Activated T-helper 9 cell treated with anti-CD3 and anti-CD28 coated beads, Interleukin-2, amount 50 U/mL, for 16 hours (primary cell): ENCODE measurements around the gene KRT86.
A peak's percentile ranks its signal among the peaks of the same experiment; 100 is the strongest.
"Not testable (repeated sequence)": the region's sequence is repeated elsewhere in the genome, so short reads cannot be mapped to it uniquely, and the experiment has no call there.

ENCODE experiments used
- DNase-seq: peaks from one replicate; pipeline ENCODE4 v3.0.0-alpha.2; 2020; ENCODE audit warnings: low read depth

Gene KRT86

GRCh38 chr12:52267699-52268098 lies 6.7 kb upstream of the KRT86 start:
- no peak for DNase-seq

- DNase-seq = no peak
Measured at GRCh38 chr12:52268212-52268611, 6.2 kb upstream of the KRT86 start.

GRCh38 chr12:52270541-52271070 lies 3.8 kb upstream of the KRT86 start:
- no peak for DNase-seq

GRCh38 chr12:52271158-52271557 lies 3.3 kb upstream of the KRT86 start:
- no peak for DNase-seq

GRCh38 chr12:52275686-52276085 lies 1.2 kb downstream of the KRT86 start:
- no peak for DNase-seq

GRCh38 chr12:52277486-52278245 lies 3.2 kb downstream of the KRT86 start:
- DNase-seq = no peak

GRCh38 chr12:52278575-52279421 lies 4.4 kb downstream of the KRT86 start:
- DNase-seq = peak; percentile 54

- DNase-seq = no peak
Measured at GRCh38 chr12:52279422-52280318, 5.2 kb downstream of the KRT86 start.

- DNase-seq = no peak
Measured at GRCh38 chr12:52280319-52280795, 5.9 kb downstream of the KRT86 start.

GRCh38 chr12:52280796-52281560 lies 6.5 kb downstream of the KRT86 start:
- DNase-seq = no peak

- DNase-seq = no peak
Measured at GRCh38 chr12:52284562-52285171, 10.2 kb downstream of the KRT86 start.

- DNase-seq = no peak
Measured at GRCh38 chr12:52285172-52285745, 10.8 kb downstream of the KRT86 start.

- no peak for DNase-seq
Measured at GRCh38 chr12:52285851-52286530, 11.5 kb downstream of the KRT86 start.

GRCh38 chr12:52286857-52287785 lies 12.7 kb downstream of the KRT86 start:
- DNase-seq = not testable (repeated sequence)

GRCh38 chr12:52287816-52288805 lies 13.7 kb downstream of the KRT86 start:
- not testable (repeated sequence) for DNase-seq

GRCh38 chr12:52290483-52291134 lies 16.2 kb downstream of the KRT86 start:
- not testable (repeated sequence) for DNase-seq
